GM06990 (cell line): ENCODE data around the gene TMEM184C.

Experiments
- DNase-seq: peaks from one replicate; pipeline ENCODE4 v3.0.0-alpha.2; 2011; ENCODE audit not compliant: insufficient read length; ENCODE audit errors: extremely low read depth
- H3K27me3 ChIP-seq: replicated peaks from 2 replicates; pipeline ENCODE4 v1.6.0; 2011; ENCODE audit warnings: low read length; ENCODE audit not compliant: control insufficient read depth, insufficient read depth
- H3K36me3 ChIP-seq: 2 replicates; pipeline ENCODE4 v1.5.1; 2011; ENCODE audit warnings: low read length; ENCODE audit not compliant: control insufficient read depth, insufficient read depth
- H3K4me3 ChIP-seq: replicated peaks from 2 replicates; pipeline ENCODE4 v1.5.1; 2011; ENCODE audit warnings: low read depth, mild to moderate bottlenecking, control low read depth, low read length
- CTCF ChIP-seq: IDR thresholded peaks from 2 replicates; pipeline ENCODE4 v1.5.1; 2011; ENCODE audit warnings: low read length, control low read depth, mild to moderate bottlenecking, inconsistent platforms; ENCODE audit not compliant: insufficient read depth, poor library complexity, severe bottlenecking

The TMEM184C gene

DNA sequence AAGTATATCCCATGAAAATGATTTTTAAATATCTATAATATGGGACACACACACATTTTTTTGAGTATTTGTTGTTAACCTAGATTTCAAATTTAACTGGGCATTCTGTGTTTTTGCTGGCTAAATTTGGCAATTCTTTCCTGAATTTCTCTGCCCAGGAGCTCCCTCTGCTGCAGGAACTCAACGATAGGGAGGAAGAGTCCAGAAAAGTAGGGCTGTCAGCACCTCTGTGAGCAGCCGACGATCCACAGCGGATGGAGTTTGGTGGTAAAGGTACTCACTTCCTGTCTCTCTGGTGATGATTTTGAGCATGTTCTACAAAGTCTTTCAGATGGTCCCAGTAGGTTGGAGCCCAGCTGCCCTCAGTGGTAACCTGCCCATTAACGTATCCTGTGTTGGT lies 23.1 kb upstream of the TMEM184C start:
- DNase-seq = no peak
- Histone ChIP-seq H3K4me3 (no peak overlapping the region), H3K36me3 (no peaks in the 10 kb centered on the region), H3K27me3 (no peaks in the 10 kb centered on the region)
- TF ChIP-seq CTCF = no peak

DNA sequence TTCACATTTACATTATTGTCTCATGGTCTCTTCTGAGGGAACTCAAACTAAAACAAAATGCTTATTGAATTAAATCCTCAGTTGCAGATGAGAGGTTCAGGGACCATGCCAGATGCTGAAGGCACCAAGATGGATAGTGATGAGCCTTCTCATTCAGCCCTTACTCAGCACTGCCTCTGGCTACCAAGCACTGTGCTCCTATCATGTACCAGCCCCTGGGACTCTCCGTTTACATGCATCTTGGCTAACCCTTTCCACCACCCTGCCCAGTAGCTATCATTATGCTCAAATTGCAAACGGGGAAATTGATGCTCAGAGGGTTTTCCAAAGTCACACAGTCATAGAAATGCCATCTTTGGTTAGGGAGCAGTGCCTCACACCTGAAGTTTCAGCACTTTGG lies 22.6 kb upstream of the TMEM184C start:
- no peaks in the 10 kb centered on the region for H3K27me3 ChIP-seq
- no peak overlapping the region for H3K4me3 ChIP-seq
- no peak for TF ChIP-seq CTCF
- no peaks in the 10 kb centered on the region for H3K36me3 ChIP-seq
- no peak for DNase-seq

DNA sequence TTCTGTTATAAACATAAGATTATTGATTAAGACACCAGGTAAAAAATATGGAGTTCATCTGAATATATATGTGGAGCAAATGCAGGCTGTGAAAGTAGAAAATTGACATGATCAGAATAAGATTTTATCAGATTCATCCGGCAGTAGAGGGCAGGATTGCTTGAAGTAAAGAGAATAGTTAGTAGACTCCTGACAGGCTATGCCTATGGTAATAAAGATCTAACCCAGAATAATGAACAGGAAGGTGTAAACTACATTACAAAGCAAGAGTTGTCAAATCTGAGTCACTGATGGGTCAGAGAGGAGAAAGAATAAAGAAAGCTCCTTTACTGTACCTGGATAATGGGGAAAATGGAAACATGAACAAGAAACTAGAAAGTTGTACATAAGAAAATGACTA lies 20.8 kb upstream of the TMEM184C start:
- no peak for DNase-seq
- Histone ChIP-seq H3K36me3 (no peaks in the 10 kb centered on the region), H3K4me3 (no peak overlapping the region), H3K27me3 (no peaks in the 10 kb centered on the region)
- no peak for TF ChIP-seq CTCF

- no peak for DNase-seq
- no peak for TF ChIP-seq CTCF
- Histone ChIP-seq H3K4me3 (no peak overlapping the region), H3K27me3 (no peaks in the 10 kb centered on the region), H3K36me3 (no peaks in the 10 kb centered on the region)
Observed at GRCh38 chr4:147596981-147597380, 20.2 kb upstream of the TMEM184C start.

DNA sequence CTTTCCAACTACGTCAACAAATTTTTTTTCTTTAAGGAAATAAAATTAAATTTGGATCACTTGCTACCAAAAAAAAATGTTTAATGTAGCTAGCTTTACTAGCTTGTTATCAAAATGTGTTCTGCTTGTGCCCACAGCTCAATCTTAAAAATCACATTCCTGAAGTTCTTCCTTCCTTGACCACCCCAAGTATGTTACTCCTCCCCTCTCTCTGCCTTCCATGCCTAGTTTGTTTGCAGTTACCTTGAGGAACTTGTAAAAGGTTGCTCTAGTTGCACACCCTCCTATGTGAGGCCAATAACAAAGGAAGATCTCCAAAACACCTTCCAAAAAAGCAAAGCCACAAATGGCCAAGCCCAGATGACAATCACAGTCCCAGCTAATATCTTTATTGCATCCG lies 19.6 kb upstream of the TMEM184C start:
- Histone ChIP-seq H3K36me3 (no peaks in the 10 kb centered on the region), H3K4me3 (no peak overlapping the region), H3K27me3 (no peaks in the 10 kb centered on the region)
- DNase-seq = no peak
- TF ChIP-seq CTCF = no peak

- no peak for TF ChIP-seq CTCF
- no peak for DNase-seq
- Histone ChIP-seq H3K4me3 (no peak overlapping the region), H3K36me3 (no peaks in the 10 kb centered on the region), H3K27me3 (no peaks in the 10 kb centered on the region)
Observed at GRCh38 chr4:147599206-147599605, 18.0 kb upstream of the TMEM184C start.
